H9 (cell line): ENCODE results near the gene ADH1B. TPM values are rescaled to one million over a fixed set of nuclear protein-coding genes. Genes with fewer than 3 reads are reported as not detected.

ENCODE experiments used
- DNase-seq: peaks from one replicate; pipeline ENCODE4 v3.0.0-alpha.2; 2017
- H2AFZ ChIP-seq: one replicate; pipeline ENCODE4 v1.6.1; 2013; ENCODE audit warnings: mild to moderate bottlenecking, low read length, control low read depth, moderate library complexity
- H2AK5ac ChIP-seq: 2 replicates; pipeline ENCODE4 v1.6.1; 2013; ENCODE audit warnings: low read length, control low read depth, mixed read lengths; ENCODE audit not compliant: insufficient read length
- H2BK120ac ChIP-seq: one replicate; pipeline ENCODE4 v1.6.1; 2013; ENCODE audit warnings: low read depth, mild to moderate bottlenecking, low read length, control low read depth, inconsistent platforms; ENCODE audit not compliant: poor library complexity, severe bottlenecking
- H2BK12ac ChIP-seq: 2 replicates; pipeline ENCODE4 v1.6.1; 2013; ENCODE audit warnings: low read length, control low read depth, mixed read lengths, low read depth; ENCODE audit not compliant: insufficient read length
- H2BK15ac ChIP-seq: 2 replicates; pipeline ENCODE4 v1.6.1; 2013; ENCODE audit warnings: low read depth, low read length, control low read depth
- H2BK20ac ChIP-seq: one replicate; pipeline ENCODE4 v1.6.1; 2013; ENCODE audit warnings: low read depth, mild to moderate bottlenecking, low read length, control low read depth, inconsistent platforms; ENCODE audit not compliant: poor library complexity, severe bottlenecking
- H2BK5ac ChIP-seq: 2 replicates; pipeline ENCODE4 v1.6.1; 2013; ENCODE audit warnings: low read length, control low read depth, mixed read lengths; ENCODE audit not compliant: insufficient read length
- H3K14ac ChIP-seq: 2 replicates; pipeline ENCODE4 v1.6.1; 2013; ENCODE audit warnings: low read length, control low read depth; ENCODE audit not compliant: insufficient read depth
- H3K18ac ChIP-seq: 2 replicates; pipeline ENCODE4 v1.6.1; 2013; ENCODE audit warnings: low read depth, mild to moderate bottlenecking, mixed read lengths, low read length, control low read depth; ENCODE audit not compliant: insufficient read length
- H3K23ac ChIP-seq: 2 replicates; pipeline ENCODE4 v1.6.1; 2013; ENCODE audit warnings: low read length, control low read depth, mixed read lengths, low read depth; ENCODE audit not compliant: insufficient read length
- H3K23me2 ChIP-seq: 2 replicates; pipeline ENCODE4 v1.6.1; 2013; ENCODE audit warnings: low read depth, mild to moderate bottlenecking, mixed read lengths, low read length, control low read depth; ENCODE audit not compliant: insufficient read length, poor library complexity, severe bottlenecking
- H3K27ac ChIP-seq: 2 replicates; pipeline ENCODE4 v1.5.1; 2013; ENCODE audit warnings: low read length, control low read depth, mixed read lengths, low read depth; ENCODE audit not compliant: insufficient read length
- H3K27me3 ChIP-seq: 2 replicates; pipeline ENCODE4 v1.6.1; 2013; ENCODE audit warnings: low read length, control low read depth, inconsistent platforms; ENCODE audit not compliant: insufficient read depth
- H3K4ac ChIP-seq: 2 replicates; pipeline ENCODE4 v1.6.1; 2013; ENCODE audit warnings: low read depth, mild to moderate bottlenecking, control low read depth, inconsistent platforms, low read length, moderate library complexity
- H3K4me1 ChIP-seq: 2 replicates; pipeline ENCODE4 v1.6.1; 2013; ENCODE audit warnings: low read length, control low read depth, inconsistent platforms; ENCODE audit not compliant: insufficient read depth
- H3K4me2 ChIP-seq: 2 replicates; pipeline ENCODE4 v1.6.1; 2013; ENCODE audit warnings: low read length, control low read depth, mixed read lengths; ENCODE audit not compliant: insufficient read length, insufficient read depth
- H3K56ac ChIP-seq: 2 replicates; pipeline ENCODE4 v1.6.1; 2013; ENCODE audit warnings: low read depth, mild to moderate bottlenecking, mixed read lengths, low read length, control low read depth; ENCODE audit not compliant: insufficient read length
- H3K79me1 ChIP-seq: 2 replicates; pipeline ENCODE4 v1.6.1; 2013; ENCODE audit warnings: low read depth, mild to moderate bottlenecking, moderate library complexity, low read length, control low read depth, inconsistent platforms; ENCODE audit not compliant: insufficient read depth, poor library complexity, severe bottlenecking
- H3K79me2 ChIP-seq: 2 replicates; pipeline ENCODE4 v1.6.1; 2013; ENCODE audit warnings: low read length, control low read depth, inconsistent platforms; ENCODE audit not compliant: insufficient read depth
- H3K9ac ChIP-seq: 2 replicates; pipeline ENCODE4 v1.6.1; 2013; ENCODE audit warnings: low read length, control low read depth, mixed read lengths; ENCODE audit not compliant: insufficient read length; ENCODE audit errors: extremely low read depth
- H3K9me3 ChIP-seq: one replicate; pipeline ENCODE4 v1.6.1; 2013; ENCODE audit warnings: low read depth, low read length, inconsistent platforms; ENCODE audit not compliant: control insufficient read depth
- H3T11ph ChIP-seq: one replicate; pipeline ENCODE4 v1.6.1; 2013; ENCODE audit warnings: mild to moderate bottlenecking, low read length, control low read depth, inconsistent platforms
- H4K20me1 ChIP-seq: one replicate; pipeline ENCODE4 v1.6.1; 2013; ENCODE audit not compliant: control insufficient read depth, insufficient read length, insufficient read depth
- H4K5ac ChIP-seq: 2 replicates; pipeline ENCODE4 v1.6.1; 2013; ENCODE audit warnings: low read depth, mild to moderate bottlenecking, mixed read lengths, low read length, control low read depth; ENCODE audit not compliant: insufficient read length
- H4K8ac ChIP-seq: replicated peaks from 2 replicates; pipeline ENCODE4 v1.6.1; 2013; ENCODE audit warnings: low read length, control low read depth, mixed read lengths, low read depth; ENCODE audit not compliant: insufficient read length
- H4K91ac ChIP-seq: 2 replicates; pipeline ENCODE4 v1.6.1; 2013; ENCODE audit warnings: low read depth, mild to moderate bottlenecking, moderate library complexity, mixed read lengths, low read length, control low read depth; ENCODE audit not compliant: insufficient read length
- H3K27ac Mint-ChIP-seq, 3 experiments: 2 replicates in 2 of 3; 3 replicates in 1 of 3; pipeline ENCODE4 v1.8.0; 2020 to 2021; ENCODE audit warnings: mixed read lengths in 3 of 3, mild to moderate bottlenecking in 1 of 3, moderate library complexity in 1 of 3
- H3K27me3 Mint-ChIP-seq: 2 replicates; pipeline ENCODE4 v1.8.0; 2021; ENCODE audit warnings: low read depth, mild to moderate bottlenecking, moderate library complexity, mixed read lengths
- H3K36me3 Mint-ChIP-seq, 3 experiments: 2 replicates in 2 of 3; 3 replicates in 1 of 3; pipeline ENCODE4 v1.8.0; 2020 to 2021; ENCODE audit warnings: low read depth in 3 of 3, mixed read lengths in 3 of 3; ENCODE audit not compliant: insufficient read depth in 1 of 3
- H3K4me1 Mint-ChIP-seq, 2 experiments: 2 replicates each; pipeline ENCODE4 v1.8.0; 2020; ENCODE audit warnings: mixed read lengths in 2 of 2
- H3K4me3 Mint-ChIP-seq, 2 experiments: 2 replicates in 1 of 2; 3 replicates in 1 of 2; pipeline ENCODE4 v1.8.0; 2020 to 2021; ENCODE audit warnings: mild to moderate bottlenecking in 2 of 2, mixed read lengths in 2 of 2, moderate library complexity in 1 of 2
- H3K9me3 Mint-ChIP-seq, 2 experiments: 2 replicates in 1 of 2; 3 replicates in 1 of 2; pipeline ENCODE4 v1.8.0; 2020; ENCODE audit warnings: mild to moderate bottlenecking in 2 of 2, mixed read lengths in 2 of 2, moderate library complexity in 1 of 2
- CTCF ChIP-seq: fragments of 200-600 bp; sonication (generic); conservative IDR thresholded peaks from 3 replicates; pipeline ENCODE4 v1.8.0; 2021; ENCODE audit warnings: antibody characterized with exemption, mild to moderate bottlenecking
- WGBS: extraction: QIAGEN DNeasy Blood & Tissue Kit; methylation state at CpG from one replicate; pipeline ENCODE4 v1.1.7; 2013; ENCODE audit warnings: missing lambda C conversion rate, low lambda C conversion rate, mixed read lengths; ENCODE audit not compliant: insufficient read length; ENCODE audit errors: extremely low coverage; 5-methylcytosine and 5-hydroxymethylcytosine counted together
- total RNA-seq: library from RNA; stranded (reverse); gene quantifications from 2 replicates; pipeline ENCODE4 v1.2.1, GENCODE V29; 2021

ADH1B gene
- total RNA-seq, 1 experiment from 2014 or later = not detected

DNA sequence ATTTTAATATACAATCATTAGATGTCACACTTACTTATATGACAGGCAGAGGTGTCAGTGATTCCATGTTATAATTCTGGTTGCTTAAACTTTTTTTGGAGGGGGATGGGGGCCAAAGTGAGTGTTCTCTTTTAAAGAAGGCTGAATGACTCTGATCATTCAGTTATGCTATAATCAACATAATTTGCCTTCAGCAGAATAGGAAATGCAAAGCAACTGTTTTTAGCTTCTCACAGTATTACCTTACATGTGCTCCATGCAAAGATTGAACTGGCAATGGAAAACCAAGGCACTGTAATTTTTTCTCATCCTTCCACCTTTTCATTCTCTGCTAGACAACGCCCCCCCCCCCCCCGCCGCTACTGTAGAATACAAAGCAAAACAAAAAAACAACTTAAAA lies 18.0 kb upstream of the ADH1B start:
- Mint-ChIP-seq H3K4me3 (no peak overlapping the region), H3K36me3 (no peaks in the 10 kb centered on the region), H3K9me3 (no peaks in the 10 kb centered on the region), H3K27me3 (no peaks in the 10 kb centered on the region), H3K4me1 (no peaks in the 10 kb centered on the region), H3K27ac (no peak overlapping the region)
- H3K4me1 ChIP-seq = no peaks in the 10 kb centered on the region
- H3K27me3 ChIP-seq = no peaks in the 10 kb centered on the region
- H2BK15ac ChIP-seq = no peak overlapping the region
- no peaks in the 10 kb centered on the region for H3K9me3 ChIP-seq
- no peak for DNase-seq
- H3K23me2 ChIP-seq = no peaks in the 10 kb centered on the region
- H3K9ac ChIP-seq = no peak overlapping the region
- H4K5ac ChIP-seq = no peak overlapping the region
- H3K4ac ChIP-seq = no peak overlapping the region
- H2BK120ac ChIP-seq = no peak overlapping the region
- no peak overlapping the region for H4K8ac ChIP-seq
- H3K14ac ChIP-seq = no peak overlapping the region
- H3K79me1 ChIP-seq = no peaks in the 10 kb centered on the region
- no peak for TF ChIP-seq CTCF
- no peak overlapping the region for H3K27ac ChIP-seq
- H3K18ac ChIP-seq = no peak overlapping the region
- H2BK20ac ChIP-seq = no peak overlapping the region
- WGBS = no CpG with 5 or more reads among the region's 3 CpGs
- no peak overlapping the region for H4K91ac ChIP-seq
- no peak overlapping the region for H3K4me2 ChIP-seq
- no peak overlapping the region for H3K23ac ChIP-seq
- H2AFZ ChIP-seq = no peak overlapping the region
- H3T11ph ChIP-seq = no peak overlapping the region
- H2AK5ac ChIP-seq = no peak overlapping the region
- H2BK5ac ChIP-seq = no peak overlapping the region
- no peak overlapping the region for H3K56ac ChIP-seq
- no peaks in the 10 kb centered on the region for H4K20me1 ChIP-seq
- H2BK12ac ChIP-seq = no peak overlapping the region
- H3K79me2 ChIP-seq = no peaks in the 10 kb centered on the region
